Osteoblast (primary cell): ENCODE measurements around the gene AP3S2. TPM values are rescaled to one million over a fixed set of nuclear protein-coding genes. Genes with fewer than 3 reads are reported as not detected.

Source experiments
- DNase-seq: peaks from one replicate; pipeline ENCODE4 v3.0.0; 2011; ENCODE audit warnings: low spot score, mixed read lengths; ENCODE audit not compliant: insufficient read length; ENCODE audit errors: missing footprints
- H2AFZ ChIP-seq: 2 replicates; pipeline ENCODE4 v1.6.0; 2011; ENCODE audit warnings: mild to moderate bottlenecking, low read length
- H3K27ac ChIP-seq: 2 replicates; pipeline ENCODE4 v1.5.1; 2011; ENCODE audit warnings: mild to moderate bottlenecking, low read depth, low read length, moderate library complexity
- H3K27me3 ChIP-seq: 2 replicates; pipeline ENCODE4 v1.6.0; 2012; ENCODE audit warnings: mild to moderate bottlenecking, control low read depth, inconsistent platforms, low read length, moderate library complexity; ENCODE audit not compliant: insufficient read depth
- H3K36me3 ChIP-seq: 2 replicates; pipeline ENCODE4 v1.5.1; 2011; ENCODE audit warnings: mild to moderate bottlenecking, low read length, control low read depth, moderate library complexity; ENCODE audit not compliant: insufficient read depth
- H3K4me1 ChIP-seq: 2 replicates; pipeline ENCODE4 v1.5.1; 2011; ENCODE audit warnings: mild to moderate bottlenecking, low read length, control low read depth, moderate library complexity; ENCODE audit not compliant: insufficient read depth
- H3K4me2 ChIP-seq: 2 replicates; pipeline ENCODE4 v1.6.0; 2011; ENCODE audit warnings: mild to moderate bottlenecking, low read length; ENCODE audit not compliant: insufficient read depth
- H3K4me3 ChIP-seq: fragments of 200-600 bp; sonication (generic); 3 replicates; pipeline ENCODE4 v1.5.1; 2012; ENCODE audit warnings: mild to moderate bottlenecking, low read length, inconsistent platforms; ENCODE audit not compliant: insufficient read depth
- H3K79me2 ChIP-seq: 2 replicates; pipeline ENCODE4 v1.6.0; 2012; ENCODE audit warnings: mild to moderate bottlenecking, low read length, control low read depth, inconsistent platforms; ENCODE audit not compliant: insufficient read depth
- H3K9me3 ChIP-seq: 2 replicates; pipeline ENCODE4 v1.5.1; 2011; ENCODE audit warnings: low read depth, low read length, control low read depth
- H4K20me1 ChIP-seq: 2 replicates; pipeline ENCODE4 v1.6.0; 2012; ENCODE audit warnings: mild to moderate bottlenecking, low read length, control low read depth; ENCODE audit not compliant: insufficient read depth
- total RNA-seq: library from RNA; depleted of rRNA; stranded (reverse); fragments of >200 nt; gene quantifications from 2 replicates; pipeline ENCODE4 v1.2.3, GENCODE V29; 2012
- TF ChIP-seq, protein P1 (sequence below): IDR thresholded peaks from 2 replicates; pipeline ENCODE4 v1.5.1; 2011; ENCODE audit warnings: mild to moderate bottlenecking, low read depth, low read length, moderate library complexity; ENCODE audit errors: extremely low read depth

Gene AP3S2
- total RNA-seq, 1 donor, result 63.7 TPM

DNA sequence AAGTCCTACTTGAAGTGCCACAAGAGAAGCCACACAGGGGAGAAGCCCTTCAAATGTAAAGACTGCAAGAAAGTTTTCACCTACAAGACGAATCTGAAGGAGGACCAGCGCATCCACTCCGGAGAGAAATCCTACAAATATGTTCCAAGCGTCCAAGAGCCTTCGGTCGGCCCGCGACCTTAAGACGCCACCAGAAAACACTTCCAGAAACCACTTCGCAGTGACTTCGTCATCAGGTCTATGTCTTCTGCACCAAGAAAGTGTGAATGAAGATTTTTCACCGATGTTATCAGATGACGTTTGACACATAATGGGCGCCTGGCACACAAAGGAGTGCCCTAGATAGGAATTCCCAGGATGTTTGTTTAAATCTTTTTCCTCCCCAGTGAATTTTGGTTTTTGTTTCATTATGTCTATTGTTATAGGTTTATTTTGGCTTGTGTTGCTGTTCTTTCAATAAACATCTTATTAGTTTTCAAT lies 43.0 kb upstream of the AP3S2 start:
- TF ChIP-seq, protein P1, sequence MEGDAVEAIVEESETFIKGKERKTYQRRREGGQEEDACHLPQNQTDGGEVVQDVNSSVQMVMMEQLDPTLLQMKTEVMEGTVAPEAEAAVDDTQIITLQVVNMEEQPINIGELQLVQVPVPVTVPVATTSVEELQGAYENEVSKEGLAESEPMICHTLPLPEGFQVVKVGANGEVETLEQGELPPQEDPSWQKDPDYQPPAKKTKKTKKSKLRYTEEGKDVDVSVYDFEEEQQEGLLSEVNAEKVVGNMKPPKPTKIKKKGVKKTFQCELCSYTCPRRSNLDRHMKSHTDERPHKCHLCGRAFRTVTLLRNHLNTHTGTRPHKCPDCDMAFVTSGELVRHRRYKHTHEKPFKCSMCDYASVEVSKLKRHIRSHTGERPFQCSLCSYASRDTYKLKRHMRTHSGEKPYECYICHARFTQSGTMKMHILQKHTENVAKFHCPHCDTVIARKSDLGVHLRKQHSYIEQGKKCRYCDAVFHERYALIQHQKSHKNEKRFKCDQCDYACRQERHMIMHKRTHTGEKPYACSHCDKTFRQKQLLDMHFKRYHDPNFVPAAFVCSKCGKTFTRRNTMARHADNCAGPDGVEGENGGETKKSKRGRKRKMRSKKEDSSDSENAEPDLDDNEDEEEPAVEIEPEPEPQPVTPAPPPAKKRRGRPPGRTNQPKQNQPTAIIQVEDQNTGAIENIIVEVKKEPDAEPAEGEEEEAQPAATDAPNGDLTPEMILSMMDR, result no peak
- Histone ChIP-seq H3K4me3 (no peak overlapping the region), H3K9me3 (no peaks in the 10 kb centered on the region), H3K79me2 (no peaks in the 10 kb centered on the region), H3K36me3 (no peaks in the 10 kb centered on the region), H4K20me1 (no peaks in the 10 kb centered on the region), H3K27me3 (peaks cover 19% of the 10 kb centered on the region), H3K27ac (no peak overlapping the region), H2AFZ (no peak overlapping the region), H3K4me2 (no peak overlapping the region), H3K4me1 (no peaks in the 10 kb centered on the region)
- no peak for DNase-seq

DNA sequence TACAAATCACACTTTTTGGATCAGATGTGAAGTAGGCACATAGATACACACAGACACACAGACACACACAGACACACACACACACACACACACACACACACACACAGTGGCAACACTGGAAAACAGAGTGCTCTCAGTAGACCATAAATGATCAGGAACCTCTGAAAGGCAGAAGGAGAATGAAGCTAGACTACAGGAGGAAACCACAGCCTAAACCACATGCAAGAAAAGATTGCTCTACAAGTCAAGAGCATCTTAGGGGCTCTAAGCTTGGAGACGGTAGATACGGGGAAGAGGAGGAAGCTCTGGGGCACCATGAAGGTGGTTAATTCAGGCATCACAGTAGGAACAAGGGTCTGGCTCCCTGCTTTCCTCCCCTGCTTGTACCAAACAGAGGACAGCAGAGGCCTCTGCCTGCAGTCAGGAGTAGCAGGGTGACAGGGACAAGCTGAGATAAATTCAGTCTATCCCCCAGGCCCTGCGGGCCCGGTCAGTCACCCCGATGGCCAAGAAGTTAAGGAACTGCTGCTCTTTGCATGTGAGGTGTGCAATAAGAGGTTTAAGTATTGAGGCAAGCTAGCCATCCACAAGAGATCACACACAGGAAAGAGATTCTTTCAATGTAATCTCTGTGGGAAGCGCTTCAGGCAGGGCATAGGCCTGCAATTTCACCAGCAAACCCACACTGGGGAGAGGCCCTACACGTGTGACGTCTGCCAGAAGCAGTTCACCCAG lies 42.4 kb upstream of the AP3S2 start:
- Histone ChIP-seq H3K36me3 (no peaks in the 10 kb centered on the region), H4K20me1 (no peaks in the 10 kb centered on the region), H2AFZ (no peak overlapping the region), H3K27me3 (peaks cover 23% of the 10 kb centered on the region), H3K4me2 (no peak overlapping the region), H3K4me1 (no peaks in the 10 kb centered on the region), H3K79me2 (no peaks in the 10 kb centered on the region), H3K27ac (no peak overlapping the region), H3K4me3 (no peak overlapping the region), H3K9me3 (no peaks in the 10 kb centered on the region)
- TF ChIP-seq, protein P1, result no peak
- no peak for DNase-seq

DNA sequence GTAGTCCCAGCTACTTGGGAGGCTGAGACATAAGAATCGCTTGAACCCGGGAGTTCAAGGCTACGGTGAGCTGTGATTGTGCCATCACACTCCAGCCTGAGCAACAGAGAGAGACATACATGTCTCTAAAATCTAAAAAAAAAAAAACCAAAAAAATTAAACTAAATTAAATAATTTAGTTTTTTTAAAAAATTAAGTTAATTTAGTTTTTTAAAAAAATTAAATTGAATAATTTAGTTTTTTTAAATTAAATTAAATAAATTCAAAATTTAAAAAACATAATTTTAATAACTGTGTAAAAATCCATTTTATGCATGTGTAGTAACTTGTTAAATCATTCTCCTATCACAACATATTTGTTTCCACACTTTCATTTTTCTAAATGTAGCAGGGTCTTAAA lies 39.1 kb upstream of the AP3S2 start:
- Histone ChIP-seq H3K4me1 (no peaks in the 10 kb centered on the region), H3K4me3 (no peak overlapping the region), H4K20me1 (no peaks in the 10 kb centered on the region), H3K27me3 (peaks cover 20% of the 10 kb centered on the region), H3K9me3 (no peaks in the 10 kb centered on the region), H3K79me2 (no peaks in the 10 kb centered on the region), H2AFZ (no peak overlapping the region), H3K27ac (no peak overlapping the region), H3K4me2 (no peak overlapping the region), H3K36me3 (no peaks in the 10 kb centered on the region)
- no peak for DNase-seq
- TF ChIP-seq, protein P1, result no peak

DNA sequence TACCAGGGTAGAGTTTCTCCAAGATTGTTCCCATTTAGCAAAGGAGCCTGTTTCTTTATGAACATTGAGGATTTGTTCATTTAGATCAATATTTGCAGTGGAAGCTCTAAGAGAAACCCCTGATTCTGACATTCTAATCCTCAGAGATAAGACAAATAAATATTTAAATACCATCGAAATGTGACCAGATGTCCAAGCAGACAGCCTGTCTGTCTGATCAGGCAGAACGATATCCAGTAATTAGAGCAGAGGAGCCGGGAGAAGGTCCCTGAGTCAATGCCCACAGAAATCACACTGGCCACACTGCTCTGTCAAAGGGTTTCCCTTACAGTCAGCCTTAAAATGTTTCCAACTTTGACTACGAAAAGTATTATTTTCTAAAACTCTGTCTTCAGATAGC lies 34.6 kb upstream of the AP3S2 start:
- no peaks in the 10 kb centered on the region for H3K4me1 ChIP-seq
- H3K4me3 ChIP-seq, result no peak overlapping the region
- H3K27ac ChIP-seq, result no peak overlapping the region
- no peaks in the 10 kb centered on the region for H4K20me1 ChIP-seq
- H3K9me3 ChIP-seq, result no peaks in the 10 kb centered on the region
- TF ChIP-seq, protein P1, result no peak
- H3K4me2 ChIP-seq, result no peak overlapping the region
- H3K36me3 ChIP-seq, result no peaks in the 10 kb centered on the region
- DNase-seq, result no peak
- peaks cover 16% of the 10 kb centered on the region for H3K27me3 ChIP-seq
- no peak overlapping the region for H2AFZ ChIP-seq
- no peaks in the 10 kb centered on the region for H3K79me2 ChIP-seq
